HCT116 (cell line): Measurements from ENCODE around the gene SLFN14. TPM values are rescaled to one million over a fixed set of nuclear protein-coding genes. Genes with fewer than 3 reads are reported as not detected.

ENCODE experiments used
- ATAC-seq: fragments of 200-7000 bp; cut with Tn5 transposase; 2 replicates; pipeline ENCODE4 v1.9.1; 2020; ENCODE audit warnings: mild to moderate bottlenecking, moderate library complexity
- BruUV-seq: library from RNA; stranded (reverse); fragments of 400-500 nt; replicated peaks from 2 replicates; lab custom pipeline; 2021; lab: Mats Ljungman, UMichigan
- CTCF ChIA-PET: fragments of 300-600 bp; sonication (Branson Sonifier 250); formaldehyde crosslinking; loops from one replicate; lab custom pipeline; 2021; ENCODE audit warnings: antibody characterized with exemption; lab: Charles Lee
- POLR2A ChIA-PET: fragments of 300-600, 350-600 bp; sonication (Branson Sonifier 250); formaldehyde crosslinking; loops from one replicate; lab custom pipeline; 2021; ENCODE audit warnings: antibody characterized with exemption; lab: Charles Lee
- RAD21 ChIA-PET, 2 experiments: fragments of 300-600 bp; sonication (Branson Sonifier 250); formaldehyde crosslinking; loops; one replicate each; lab custom pipeline; 2023; ENCODE audit warnings: low total read pairs in 2 of 2; ENCODE audit not compliant: uncharacterized antibody in 2 of 2, unreplicated experiment in 2 of 2, low non-redundant PET in 1 of 2; lab: Charles Lee
- DNase-seq: peaks from one replicate; pipeline ENCODE4 v3.0.0-alpha.2; 2010; ENCODE audit warnings: low read depth, low spot score
- H2AFZ ChIP-seq: fragments of 200-600 bp; shearing (Covaris generic), sonication (generic); 2 replicates; pipeline ENCODE4 v1.6.1; 2017; ENCODE audit warnings: low read depth, mixed run types, mixed read lengths, antibody characterized with exemption, low read length; ENCODE audit not compliant: poor library complexity, severe bottlenecking
- H3K27ac ChIP-seq: 2 replicates; pipeline ENCODE4 v1.5.1; 2012; ENCODE audit warnings: low read depth, low read length
- H3K27me3 ChIP-seq: fragments of 200-600 bp; sonication (generic); 2 replicates; pipeline ENCODE4 v1.6.1; 2016; ENCODE audit warnings: mixed run types, low read length, mixed read lengths; ENCODE audit not compliant: insufficient read depth
- H3K36me3 ChIP-seq, 2 experiments: fragments of 200-500 bp in 1 of 2; fragments of 200-600 bp in 1 of 2; sonication (Bioruptor generic) in 1 of 2; sonication (generic) in 1 of 2; 2 replicates each; pipeline versions ENCODE4 v1.5.1 to v1.6.1; 2014 to 2016; ENCODE audit warnings: low read length in 2 of 2, inconsistent platforms in 1 of 2, mixed read lengths in 1 of 2, mixed run types in 1 of 2; ENCODE audit not compliant: insufficient read depth in 2 of 2, control insufficient read depth in 1 of 2
- H3K4me1 ChIP-seq, 2 experiments: fragments of 200-600 bp in 1 of 2; sonication (generic) in 1 of 2; 2 replicates each; pipeline versions ENCODE4 v1.5.1 to v1.6.1; 2012 to 2017; ENCODE audit warnings: low read length in 2 of 2, inconsistent platforms in 1 of 2, mild to moderate bottlenecking in 1 of 2, mixed read lengths in 1 of 2, mixed run types in 1 of 2, moderate library complexity in 1 of 2; ENCODE audit not compliant: insufficient read depth in 2 of 2, control insufficient read depth in 1 of 2
- H3K4me2 ChIP-seq: fragments of 200-600 bp; sonication (generic); 2 replicates; pipeline ENCODE4 v1.6.1; 2017; ENCODE audit warnings: mixed run types, low read length, mixed read lengths
- H3K4me3 ChIP-seq, 2 experiments: fragments of 200-600 bp in 1 of 2; sonication (generic) in 1 of 2; replicated peaks in 1 of 2; 2 replicates each; pipeline ENCODE4 v1.5.1; 2011 to 2016; ENCODE audit warnings: low read length in 2 of 2, control low read depth in 1 of 2, low read depth in 1 of 2, mild to moderate bottlenecking in 1 of 2, mixed read lengths in 1 of 2, mixed run types in 1 of 2
- H3K79me2 ChIP-seq: fragments of 200-600 bp; sonication (generic); 2 replicates; pipeline ENCODE4 v1.6.1; 2017; ENCODE audit warnings: mild to moderate bottlenecking, mixed run types, low read length, moderate library complexity, mixed read lengths; ENCODE audit not compliant: insufficient read depth
- H3K9ac ChIP-seq: fragments of 200-600 bp; sonication (generic); 2 replicates; pipeline ENCODE4 v1.6.1; 2016; ENCODE audit warnings: low read length, mixed read lengths
- H3K9me2 ChIP-seq: fragments of 200-600 bp; sonication (generic), shearing (Covaris generic); 2 replicates; pipeline ENCODE4 v1.6.1; 2017; ENCODE audit warnings: mixed run types, mild to moderate bottlenecking, moderate library complexity; ENCODE audit not compliant: insufficient read depth
- H3K9me3 ChIP-seq, 2 experiments: fragments of 200-500 bp in 1 of 2; fragments of 200-600 bp in 1 of 2; sonication (Bioruptor generic) in 1 of 2; sonication (generic) in 1 of 2; 2 replicates each; pipeline ENCODE4 v1.6.1; 2014 to 2017; ENCODE audit warnings: low read length in 2 of 2, mixed read lengths in 2 of 2, inconsistent platforms in 1 of 2, low read depth in 1 of 2, mild to moderate bottlenecking in 1 of 2, mixed run types in 1 of 2, moderate library complexity in 1 of 2; ENCODE audit not compliant: control insufficient read depth in 1 of 2, insufficient read depth in 1 of 2
- H4K20me1 ChIP-seq: fragments of 200-600 bp; sonication (generic), shearing (Covaris generic); 2 replicates; pipeline ENCODE4 v1.6.1; 2017; ENCODE audit warnings: mixed run types, mild to moderate bottlenecking, moderate library complexity; ENCODE audit not compliant: insufficient read depth
- CEBPB ChIP-seq: IDR thresholded peaks from 2 replicates; pipeline ENCODE4 v1.6.1; 2012; ENCODE audit warnings: low read depth
- FOSL1 ChIP-seq: IDR thresholded peaks from 2 replicates; pipeline ENCODE4 v1.6.1; 2012; ENCODE audit warnings: low read depth
- MAX ChIP-seq: IDR thresholded peaks from 2 replicates; pipeline ENCODE4 v1.6.1; 2012
- RAD21 ChIP-seq: IDR thresholded peaks from 2 replicates; pipeline ENCODE4 v1.6.1; 2012; ENCODE audit warnings: low read depth, mild to moderate bottlenecking
- YY1 ChIP-seq: IDR thresholded peaks from 2 replicates; pipeline ENCODE4 v1.6.1; 2011; ENCODE audit warnings: low read length, low read depth, moderate library complexity, mild to moderate bottlenecking; ENCODE audit not compliant: insufficient replicate concordance; ENCODE audit errors: extremely low read depth
- ZNF274 ChIP-seq: fragments of 200-500 bp; sonication (Bioruptor generic); IDR thresholded peaks from 2 replicates; pipeline ENCODE4 v1.6.1; 2014; ENCODE audit warnings: mild to moderate bottlenecking, low read depth, low read length, inconsistent platforms
- intact Hi-C: fragments of 100-400 bp; cut with micrococcal nuclease; formaldehyde crosslinking; loops from 2 replicates; pipeline ENCODE4 v1.10.0; 2022
- total RNA-seq: library from RNA; stranded (reverse); gene quantifications from one replicate; pipeline ENCODE4 v1.2.1, GENCODE V29; 2021; ENCODE audit not compliant: unreplicated experiment
- TF ChIP-seq, protein P1 (sequence below), 3 experiments: fragments of 200-600 bp in 1 of 3; sonication (generic) in 1 of 3; IDR thresholded peaks in 2 of 3; conservative IDR thresholded peaks in 1 of 3; 2 replicates each; pipeline ENCODE4 v1.5.1; 2012 to 2017; ENCODE audit warnings: low read depth in 2 of 3, low read length in 2 of 3, antibody characterized with exemption in 1 of 3, borderline replicate concordance in 1 of 3, control low read depth in 1 of 3, mild to moderate bottlenecking in 1 of 3, mixed read lengths in 1 of 3, mixed run types in 1 of 3, moderate library complexity in 1 of 3; ENCODE audit not compliant: insufficient read depth in 1 of 3

SLFN14 gene
- total RNA-seq, 1 experiment from 2014 or later = not detected

- TF ChIP-seq ZNF274 (no peak), RAD21 (no peak), FOSL1 (no peak), YY1 (peak; percentile 99), MAX (peak; percentile 73; the same call in 1 of the 2 replicates)
- TF ChIP-seq, all 23 proteins: peak for 12
These were observed 26.7 kb upstream of the SLFN14 start, which contains the start of gene AP2B1 (continued) for GRCh38 chr17:35587074-35587961.

DNA sequence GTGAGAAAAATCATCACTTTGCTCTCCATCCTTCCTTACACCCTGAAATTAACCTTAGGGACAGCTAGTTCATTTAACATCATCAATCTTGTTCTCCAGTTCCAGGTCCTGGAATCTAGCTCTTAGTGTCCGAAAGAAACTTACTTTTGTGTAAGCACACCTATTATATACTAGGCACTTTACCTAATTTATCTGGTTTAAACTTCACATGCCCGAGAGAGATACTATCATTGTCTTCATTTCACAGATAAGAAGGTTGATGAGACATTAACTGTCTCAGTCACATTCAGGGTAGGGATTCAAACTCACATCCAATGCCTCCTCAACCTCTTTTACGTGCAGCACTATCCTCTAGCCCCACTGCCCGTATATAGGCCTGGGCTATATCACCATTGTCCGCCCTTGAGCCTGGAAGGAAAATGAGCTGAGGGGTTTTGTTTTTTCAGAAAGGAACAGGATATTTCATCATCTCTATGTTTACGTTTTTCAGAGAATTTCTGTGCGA lies 26.0 kb upstream of the SLFN14 start:
- peaks cover 17 to 22% of the 10 kb centered on the region in 2 experiments for H3K4me1 ChIP-seq
- POLR2A ChIA-PET = interaction anchor here (0.9 to 1.5 kb wide), 2 partner anchors 8 to 9 kb away, joined by 3 to 21 read pairs; partner anchors contain the start of gene PEX12
- ATAC-seq (peak; percentile 12), DNase-seq (no peak)
- intact Hi-C loops = no loop called here
- no peaks in the 10 kb centered on the region for H3K36me3 ChIP-seq
- no peaks in the 10 kb centered on the region for H3K27me3 ChIP-seq
- peak overlapping the region; percentile 82 for H3K4me2 ChIP-seq
- H3K9me3 ChIP-seq = no peaks in the 10 kb centered on the region
- H3K79me2 ChIP-seq = peaks cover 45% of the 10 kb centered on the region
- H4K20me1 ChIP-seq = no peaks in the 10 kb centered on the region
- CTCF ChIA-PET = interaction anchor here (1.1 to 1.3 kb wide), 2 partner anchors 8 to 178 kb away, joined by 5 to 6 read pairs; partner anchors contain the start of gene PEX12
- RAD21 ChIA-PET = no interaction called here
- H3K9me2 ChIP-seq = no peaks in the 10 kb centered on the region
- peak overlapping the region; percentile 88; the same call in 1 of the 2 replicates for H3K27ac ChIP-seq
- H3K4me3 ChIP-seq = peak overlapping the region; percentile 82 to 95
- peak overlapping the region; percentile 64 for H2AFZ ChIP-seq
- H3K9ac ChIP-seq = peak overlapping the region; percentile 96
- TF ChIP-seq, protein P1, sequence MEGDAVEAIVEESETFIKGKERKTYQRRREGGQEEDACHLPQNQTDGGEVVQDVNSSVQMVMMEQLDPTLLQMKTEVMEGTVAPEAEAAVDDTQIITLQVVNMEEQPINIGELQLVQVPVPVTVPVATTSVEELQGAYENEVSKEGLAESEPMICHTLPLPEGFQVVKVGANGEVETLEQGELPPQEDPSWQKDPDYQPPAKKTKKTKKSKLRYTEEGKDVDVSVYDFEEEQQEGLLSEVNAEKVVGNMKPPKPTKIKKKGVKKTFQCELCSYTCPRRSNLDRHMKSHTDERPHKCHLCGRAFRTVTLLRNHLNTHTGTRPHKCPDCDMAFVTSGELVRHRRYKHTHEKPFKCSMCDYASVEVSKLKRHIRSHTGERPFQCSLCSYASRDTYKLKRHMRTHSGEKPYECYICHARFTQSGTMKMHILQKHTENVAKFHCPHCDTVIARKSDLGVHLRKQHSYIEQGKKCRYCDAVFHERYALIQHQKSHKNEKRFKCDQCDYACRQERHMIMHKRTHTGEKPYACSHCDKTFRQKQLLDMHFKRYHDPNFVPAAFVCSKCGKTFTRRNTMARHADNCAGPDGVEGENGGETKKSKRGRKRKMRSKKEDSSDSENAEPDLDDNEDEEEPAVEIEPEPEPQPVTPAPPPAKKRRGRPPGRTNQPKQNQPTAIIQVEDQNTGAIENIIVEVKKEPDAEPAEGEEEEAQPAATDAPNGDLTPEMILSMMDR (IDR thresholded peaks at IDR 0.05 in 2 of 3, conservative IDR thresholded peaks at IDR 0.05 in 1 of 3; ENCODE audit: borderline replicate concordance in 1 of 3, insufficient read depth in 1 of 3, low read depth in 2 of 3, low read length in 2 of 3) = no peak
- TF ChIP-seq CEBPB = peak; percentile 64
- BruUV-seq = TSS peak; percentile 98
